ENCODE results near the gene CCDC201.

DNA sequence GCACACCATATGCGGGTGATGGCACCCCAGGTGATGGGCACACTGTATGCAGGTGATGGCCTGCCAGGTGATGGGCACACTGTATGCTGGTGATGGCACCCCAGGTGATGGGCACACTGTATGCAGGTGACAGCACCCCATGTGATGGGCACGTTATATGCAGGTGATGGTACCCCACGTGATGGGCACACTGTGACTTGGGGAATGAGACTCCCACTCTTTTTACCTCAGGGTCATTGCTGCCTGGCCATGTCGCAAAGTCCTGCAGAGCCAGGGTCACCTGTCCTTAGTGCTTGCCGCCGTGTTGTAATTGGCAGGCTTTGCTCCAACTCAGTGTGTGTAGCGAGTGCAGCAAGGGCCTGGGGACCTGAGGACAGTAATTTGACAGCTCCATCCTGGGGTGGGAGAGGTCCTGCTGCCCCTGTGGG, 7.6 kb upstream of the CCDC201 start:
- TF ChIP-seq POLR2AphosphoS5 (IDR thresholded peaks at IDR 0.05; ENCODE audit: low read depth, low read length) = no peak
- no peak for TF ChIP-seq FOXP2 (optimal IDR thresholded peaks at IDR 0.05; ENCODE audit: borderline replicate concordance, extremely low read depth, extremely low read length, insufficient read depth)
- TF ChIP-seq REST (IDR thresholded peaks at IDR 0.05; ENCODE audit: insufficient read depth in 1 of 2, low read depth in 2 of 2, low read length in 2 of 2) = no peak
- TF ChIP-seq TAF1 (IDR thresholded peaks at IDR 0.05; ENCODE audit: borderline replicate concordance, insufficient read depth, low read length) = no peak

Measured in PFSK-1 (cell line).